CD4-positive, alpha-beta T cell treated with Interleukin-6 for 4 hours (primary cell): ENCODE data around the gene MARCKSL1.
"Not testable (repeated sequence)": the region's sequence is repeated elsewhere in the genome, so short reads cannot be mapped to it uniquely, and the experiment has no call there.

Experiments used
- DNase-seq: peaks from one replicate; pipeline ENCODE4 v3.0.0-alpha.2; 2020; ENCODE audit warnings: mixed read lengths

The MARCKSL1 gene

DNA sequence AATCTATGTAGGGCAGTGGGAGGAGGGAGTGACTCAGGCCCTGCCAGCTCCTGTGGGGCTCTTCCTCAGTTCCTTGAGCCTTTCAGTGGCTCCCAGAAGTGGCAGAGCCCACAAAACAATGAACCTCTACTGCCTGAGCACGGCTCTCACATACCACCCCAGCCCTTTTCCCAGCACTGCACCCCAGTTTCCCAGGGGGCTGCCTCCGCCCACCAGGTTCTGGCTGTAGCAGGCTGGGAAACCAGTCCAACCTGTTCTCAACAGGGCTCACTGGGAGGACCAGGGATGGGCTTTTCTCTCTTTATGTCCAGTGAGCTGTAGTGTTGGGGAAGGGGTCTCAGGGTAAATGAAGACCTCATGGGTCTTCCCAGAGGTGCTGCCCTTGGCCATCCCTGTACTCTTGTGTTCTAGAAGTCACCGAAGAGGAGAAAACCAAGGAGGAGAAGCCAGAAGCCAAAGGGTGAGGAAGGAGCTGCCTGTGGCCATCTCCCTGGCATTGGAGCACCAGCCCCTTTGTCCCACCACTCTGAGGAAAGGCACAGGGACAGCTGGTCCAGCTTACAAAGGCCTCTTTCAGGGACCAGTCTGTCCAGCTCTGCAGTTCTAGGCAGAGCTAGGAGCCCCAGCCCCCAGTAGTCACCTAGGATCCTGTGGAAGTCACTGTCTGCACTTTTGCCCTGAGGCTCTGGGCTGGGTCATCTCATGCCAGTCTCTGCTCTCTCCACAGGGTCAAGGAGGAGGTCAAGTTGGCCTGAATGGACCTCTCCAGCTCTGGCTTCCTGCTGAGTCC lies 3.5 kb downstream of the MARCKSL1 start:
- no peak for DNase-seq

DNA sequence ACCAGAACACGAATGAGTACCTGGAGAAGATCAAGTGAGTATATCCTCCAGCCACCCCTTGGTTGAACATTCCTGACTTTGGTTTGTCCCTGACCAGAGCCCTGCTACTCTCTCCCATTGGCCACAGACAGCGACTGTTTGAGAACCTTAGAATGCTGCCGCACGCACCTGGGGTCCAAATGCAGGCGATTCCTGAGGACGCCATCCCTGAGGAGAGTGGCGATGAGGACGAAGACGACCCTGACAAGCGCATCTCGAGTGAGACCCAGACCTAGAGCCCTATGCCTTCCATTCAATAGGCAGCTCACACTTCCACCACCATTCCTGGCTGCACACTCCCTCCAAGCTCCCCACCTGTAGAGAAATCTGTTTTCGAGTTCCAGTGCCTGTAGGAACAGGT lies 4.5 kb downstream of the MARCKSL1 start:
- DNase-seq: no peak

DNA sequence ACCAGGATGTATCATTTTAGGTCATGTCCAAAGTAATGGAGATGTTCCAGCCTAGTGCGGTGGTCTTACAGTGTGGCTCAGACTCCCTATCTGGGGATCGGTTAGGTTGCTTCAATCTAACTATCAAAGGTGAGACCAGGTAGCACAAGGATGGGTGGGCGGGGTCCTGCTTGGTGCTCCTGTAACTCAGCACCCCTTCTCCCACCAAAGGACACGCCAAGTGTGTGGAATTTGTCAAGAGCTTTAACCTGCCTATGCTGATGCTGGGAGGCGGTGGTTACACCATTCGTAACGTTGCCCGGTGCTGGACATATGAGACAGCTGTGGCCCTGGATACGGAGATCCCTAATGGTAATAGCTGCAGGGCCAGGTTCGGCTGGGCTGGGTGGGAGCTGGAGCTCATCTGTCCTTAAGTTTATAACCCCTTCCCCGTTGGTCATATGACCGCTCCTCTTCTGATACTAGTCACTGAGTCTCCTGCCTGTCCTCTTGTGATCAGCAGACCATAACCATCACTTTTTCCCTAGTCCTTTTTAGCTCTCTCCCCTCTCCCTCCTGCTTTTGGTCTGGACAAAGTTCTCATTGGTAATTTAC lies 5.4 kb downstream of the MARCKSL1 start:
- DNase-seq: no peak

DNA sequence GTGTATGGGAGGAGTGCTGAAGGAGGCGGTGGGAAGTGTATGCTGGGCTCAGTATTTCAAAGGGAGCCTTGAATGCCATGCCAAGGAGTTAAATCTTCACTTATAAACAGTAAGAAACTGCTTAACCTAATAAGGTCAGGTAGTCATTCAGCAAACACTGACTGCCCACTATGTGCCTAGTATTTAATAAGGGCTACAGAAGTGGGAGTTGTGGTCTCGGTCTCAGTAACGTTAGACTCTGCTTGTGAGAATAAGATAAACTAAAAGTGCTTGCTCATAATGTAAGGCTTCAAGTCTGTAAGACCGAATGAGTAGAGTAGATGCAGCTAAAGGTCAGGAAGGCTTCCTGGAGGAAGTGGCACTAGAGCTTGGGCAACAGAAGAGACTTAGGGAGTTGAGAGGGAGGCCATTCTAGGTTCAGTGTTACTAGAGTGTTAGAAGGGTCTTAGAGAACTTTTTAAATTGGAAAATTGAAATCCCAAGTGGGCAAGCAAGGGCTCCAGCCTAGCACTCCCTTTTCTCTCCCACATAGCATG lies 6.0 kb downstream of the MARCKSL1 start:
- DNase-seq: no peak

DNA sequence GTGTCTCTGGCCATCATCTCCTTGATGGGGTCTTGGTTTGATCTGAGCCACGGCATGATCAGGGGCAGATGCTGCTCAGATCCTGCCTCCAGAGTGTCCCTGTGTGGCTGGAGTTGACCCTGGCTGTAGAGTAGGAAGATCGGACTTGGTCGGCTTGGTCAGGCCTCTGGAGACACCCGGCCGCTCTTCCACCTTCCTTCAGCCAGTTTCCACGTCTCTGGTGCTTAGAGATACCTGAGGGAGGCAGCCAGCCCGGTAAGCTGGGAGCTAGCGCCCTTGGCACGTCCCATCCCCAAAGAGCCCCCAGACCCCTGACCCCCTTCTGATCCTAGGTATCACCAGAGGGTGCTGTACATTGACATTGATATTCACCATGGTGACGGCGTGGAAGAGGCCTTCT lies 8.8 kb downstream of the MARCKSL1 start:
- no peak for DNase-seq

DNA sequence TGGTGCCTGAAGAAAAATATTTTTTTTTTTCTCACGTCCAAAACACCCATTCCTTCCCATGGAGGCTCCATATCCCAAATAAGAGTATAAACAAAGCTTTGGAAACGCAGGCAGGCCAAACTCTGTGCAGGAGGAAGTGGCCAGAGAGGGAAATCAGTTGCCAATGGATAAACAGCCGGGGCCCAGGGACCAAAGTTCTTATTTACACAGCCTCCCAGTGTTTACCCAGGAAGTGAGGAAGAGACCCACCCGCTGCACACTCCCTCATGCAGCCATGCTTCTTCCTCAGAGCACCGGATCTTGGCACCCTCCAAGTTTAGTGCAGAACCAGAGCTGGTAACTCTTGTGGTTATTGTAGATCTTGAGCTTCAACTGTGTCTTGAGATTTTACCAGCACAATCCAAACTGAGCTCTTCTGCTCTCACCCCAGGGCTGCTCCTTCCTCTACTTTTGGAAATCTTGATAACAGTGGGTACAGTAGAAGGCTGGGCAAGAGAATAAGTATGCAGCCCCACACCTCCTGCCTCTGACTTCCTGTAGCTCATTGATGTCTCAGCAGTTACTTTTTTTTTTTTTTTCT lies 14.2 kb downstream of the MARCKSL1 start:
- DNase-seq: peak; percentile 59

DNA sequence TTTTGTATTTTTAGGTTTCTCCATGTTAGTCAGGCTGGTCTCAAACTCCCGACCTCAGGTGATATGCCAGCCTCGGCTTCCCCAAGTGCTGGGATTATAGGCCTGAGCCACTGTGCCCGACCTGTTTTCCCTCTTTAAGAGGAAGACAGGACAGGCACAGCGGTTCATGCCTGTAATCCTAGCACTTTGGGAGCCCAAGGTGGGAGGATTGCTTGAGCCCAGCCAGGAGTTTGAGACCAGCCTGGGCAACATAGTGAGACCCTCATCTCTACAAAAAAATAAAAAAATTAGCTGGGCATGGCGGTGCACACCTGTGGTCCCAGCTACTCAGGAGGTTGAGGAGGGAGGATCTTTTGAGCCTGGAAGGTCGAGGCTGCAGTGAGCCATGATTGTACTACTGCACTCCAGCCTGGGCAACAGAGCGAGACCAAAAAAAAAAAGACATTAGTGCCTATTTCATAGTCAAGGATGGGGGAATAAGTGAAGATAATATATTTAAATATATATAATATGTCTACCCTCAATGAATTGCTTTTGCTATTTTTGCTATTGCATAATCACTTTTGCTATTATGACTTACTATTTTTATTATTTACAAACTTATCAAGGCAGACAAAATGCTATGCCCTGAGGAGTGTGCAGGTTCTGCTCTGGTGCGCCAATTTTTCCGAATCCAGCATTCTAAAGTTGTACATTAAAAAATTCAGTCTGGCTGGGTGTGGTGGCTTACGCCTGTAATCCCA lies 17.7 kb downstream of the MARCKSL1 start:
- no peak for DNase-seq

DNA sequence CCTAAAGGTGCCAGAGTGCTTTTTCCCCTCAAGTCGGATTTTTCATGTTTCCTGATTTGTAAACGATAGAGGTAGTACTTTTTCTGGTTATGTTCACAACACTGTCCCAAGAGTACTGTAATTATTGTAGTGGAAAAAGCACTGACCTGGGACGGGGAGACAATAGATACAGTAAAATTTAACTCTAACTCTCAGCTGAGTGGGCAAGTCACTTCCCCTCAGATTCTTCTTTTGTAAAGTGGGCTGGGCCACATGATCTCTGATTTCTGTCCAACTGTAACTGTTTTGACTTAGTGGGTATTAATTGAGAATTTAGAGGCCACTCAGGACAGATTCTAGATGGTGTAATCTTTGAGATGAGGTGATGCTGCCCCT lies 19.1 kb downstream of the MARCKSL1 start:
- DNase-seq: no peak

DNA sequence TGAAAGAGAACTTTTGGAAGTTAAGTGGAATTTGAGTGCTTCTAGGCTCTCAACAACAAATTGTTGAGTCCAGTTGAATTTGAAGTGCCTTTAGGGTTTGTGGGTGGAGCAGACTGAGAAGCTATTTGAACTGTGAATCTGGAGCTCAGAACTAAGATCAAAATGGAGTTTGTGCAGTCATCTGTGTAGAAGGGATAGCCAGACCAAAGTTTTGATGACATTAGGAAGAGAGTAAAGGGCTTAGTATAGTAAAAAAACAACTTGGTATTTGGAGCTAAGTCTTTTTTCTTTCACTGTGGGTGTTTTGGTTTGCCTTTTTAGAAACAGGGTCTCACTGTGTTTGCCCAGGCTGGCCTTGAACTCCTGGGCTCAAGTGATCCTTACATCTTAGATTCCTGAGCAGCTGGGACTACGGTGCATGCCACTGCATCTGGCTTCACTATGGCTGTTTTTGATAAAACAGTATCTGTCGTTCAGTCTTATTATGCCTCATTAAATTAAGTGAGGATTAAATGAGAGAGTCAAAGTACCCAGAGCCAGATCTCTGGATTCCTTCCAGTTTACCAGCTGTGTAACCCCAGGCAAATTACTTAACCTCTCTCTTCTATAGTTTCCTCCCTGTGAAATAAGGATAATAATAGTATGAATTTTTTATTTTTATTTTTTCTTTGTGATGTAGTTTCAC lies 24.2 kb downstream of the MARCKSL1 start:
- no peak for DNase-seq

DNA sequence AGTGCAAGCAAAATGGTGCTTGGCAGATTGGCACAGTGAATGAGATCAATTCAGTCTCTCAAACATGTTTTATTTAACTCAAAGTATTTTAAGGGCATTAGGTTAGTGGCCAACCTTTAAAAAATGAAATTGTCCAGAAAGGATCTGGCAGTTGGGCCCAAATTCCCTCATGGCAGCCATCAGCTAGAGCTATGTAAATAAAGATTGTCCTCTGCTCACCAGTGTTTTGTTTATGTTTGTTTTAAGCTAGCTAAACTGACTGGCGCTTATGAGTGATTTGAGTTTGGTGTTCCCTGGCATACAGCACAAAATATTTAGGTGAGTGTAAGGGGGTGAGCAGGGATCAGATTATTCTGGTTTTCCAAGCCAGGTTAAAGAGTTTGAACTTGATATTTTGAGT lies 26.1 kb downstream of the MARCKSL1 start:
- DNase-seq: no peak

DNA sequence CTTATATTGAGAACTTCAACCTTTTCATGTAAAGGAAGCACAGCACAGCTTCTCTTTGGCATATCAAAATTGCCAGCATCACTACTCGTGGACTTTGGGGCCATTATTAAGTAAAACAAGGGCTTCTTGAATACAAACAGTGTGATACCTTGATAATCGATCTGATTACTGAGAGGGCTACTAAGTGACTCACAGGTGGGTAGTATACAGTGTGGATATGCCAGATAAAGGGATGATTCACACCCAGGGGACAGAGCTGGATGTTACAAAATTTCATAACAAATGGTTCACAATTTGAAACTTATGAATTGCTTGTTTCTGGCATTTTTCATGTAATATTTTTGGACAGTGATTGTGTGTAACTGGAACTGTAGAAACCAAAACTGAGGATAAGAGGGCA lies 28.7 kb downstream of the MARCKSL1 start:
- no peak for DNase-seq

DNA sequence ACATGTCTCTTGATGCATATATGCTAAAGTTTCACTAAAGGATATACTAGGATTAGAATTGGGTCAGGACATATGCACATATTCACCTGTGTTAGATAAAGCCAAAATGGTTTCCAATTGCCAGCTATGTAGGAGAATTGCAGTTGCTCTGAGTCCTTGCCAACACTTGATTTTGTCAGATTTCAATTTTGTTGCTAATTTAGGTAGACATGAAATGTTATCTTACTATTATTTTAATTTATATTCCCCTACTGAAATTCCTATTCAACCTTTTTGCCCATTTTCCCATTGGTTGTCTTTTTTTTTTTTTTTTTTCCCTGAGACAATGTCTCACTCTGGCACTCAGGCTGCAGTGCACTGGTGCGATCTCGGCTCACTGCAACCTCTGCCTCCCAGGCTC lies 30.7 kb downstream of the MARCKSL1 start:
- no peak for DNase-seq

DNA sequence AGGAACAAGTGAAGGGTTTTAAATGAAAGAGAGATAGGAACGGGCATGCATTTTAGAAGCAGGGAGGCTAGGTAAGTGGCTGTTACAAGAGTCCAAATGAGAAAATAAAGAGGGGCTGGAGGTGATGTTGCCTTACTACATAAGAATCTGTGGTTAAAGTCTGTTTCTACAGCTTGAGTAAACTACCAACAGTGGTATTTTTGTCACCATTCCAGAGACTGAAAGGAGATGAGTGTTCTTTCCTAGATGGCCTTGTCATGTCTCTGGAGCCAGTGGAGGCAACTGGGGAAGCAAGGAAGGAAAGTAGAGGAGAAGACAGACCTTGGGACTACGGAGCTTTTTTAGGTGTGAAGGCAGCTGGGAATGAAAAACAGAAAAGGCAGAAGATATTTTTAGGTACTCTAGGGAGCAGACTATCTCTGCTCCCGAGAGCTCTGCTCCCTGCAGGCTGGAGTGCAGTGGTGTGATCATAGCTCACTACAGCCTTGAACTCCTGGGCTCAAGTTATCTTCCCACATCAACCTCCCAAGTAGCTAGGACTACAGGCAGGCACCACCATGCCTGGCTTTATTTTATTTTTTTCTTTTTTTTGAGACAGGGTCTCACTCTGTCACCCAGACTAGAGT lies 31.9 kb downstream of the MARCKSL1 start:
- DNase-seq: no peak

DNA sequence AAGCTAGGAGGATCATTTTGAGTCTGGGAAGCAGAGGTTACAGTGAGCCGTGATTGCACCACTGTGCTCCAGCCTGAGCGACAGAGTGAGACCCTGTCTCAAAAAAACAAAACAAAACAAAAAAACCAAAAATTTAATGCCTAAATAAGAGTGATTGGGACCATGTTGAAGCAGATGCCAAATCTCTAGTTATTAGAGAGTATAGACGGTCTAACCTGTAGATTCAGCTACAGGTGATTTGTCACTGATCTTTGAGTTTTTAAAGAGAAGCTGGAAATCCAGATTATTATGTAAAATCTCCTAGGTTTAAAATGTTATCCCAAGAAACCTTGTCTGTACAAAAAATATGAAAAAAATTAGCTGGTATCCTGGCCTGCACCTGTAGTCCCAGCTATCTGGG lies 32.7 kb downstream of the MARCKSL1 start:
- no peak for DNase-seq

DNA sequence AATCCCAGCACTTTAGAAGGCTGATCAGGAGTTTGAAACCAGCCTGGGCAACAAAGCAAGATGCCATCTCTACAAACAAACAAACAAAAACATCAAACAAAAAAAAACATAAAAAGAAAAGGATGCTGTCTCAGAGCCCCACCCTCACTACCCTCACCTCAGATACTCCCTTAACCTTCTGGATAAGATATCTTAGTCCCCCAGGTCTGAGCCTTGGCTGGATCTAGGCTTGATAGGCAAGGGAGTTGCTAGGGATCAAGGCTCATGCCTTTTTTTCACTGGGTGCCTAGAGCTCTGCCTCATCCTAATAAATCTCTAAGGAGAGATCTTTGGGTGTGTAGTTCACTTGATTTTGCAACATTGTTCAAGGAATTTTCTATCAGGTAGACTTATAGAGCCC lies 36.7 kb downstream of the MARCKSL1 start:
- DNase-seq: no peak

DNA sequence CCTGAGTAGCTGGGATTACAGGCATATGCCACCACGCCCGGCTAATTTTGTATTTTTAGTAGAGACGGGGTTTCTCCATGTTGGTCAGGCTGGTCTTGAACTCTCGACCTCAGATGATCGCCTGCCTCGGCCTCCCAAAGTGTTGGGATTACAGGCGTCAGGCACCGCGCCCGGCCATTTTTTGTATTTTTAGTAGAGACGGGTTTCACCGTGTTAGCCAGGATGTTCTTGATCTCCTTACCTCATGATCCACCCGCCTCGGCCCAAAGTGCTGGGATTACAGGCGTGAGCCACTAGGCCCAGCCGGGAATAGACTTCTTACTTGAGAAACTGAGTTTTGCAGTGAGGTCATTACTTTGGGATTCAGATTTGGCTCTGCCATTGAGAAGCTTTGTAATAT lies 37.8 kb downstream of the MARCKSL1 start:
- DNase-seq: not testable (repeated sequence)

DNA sequence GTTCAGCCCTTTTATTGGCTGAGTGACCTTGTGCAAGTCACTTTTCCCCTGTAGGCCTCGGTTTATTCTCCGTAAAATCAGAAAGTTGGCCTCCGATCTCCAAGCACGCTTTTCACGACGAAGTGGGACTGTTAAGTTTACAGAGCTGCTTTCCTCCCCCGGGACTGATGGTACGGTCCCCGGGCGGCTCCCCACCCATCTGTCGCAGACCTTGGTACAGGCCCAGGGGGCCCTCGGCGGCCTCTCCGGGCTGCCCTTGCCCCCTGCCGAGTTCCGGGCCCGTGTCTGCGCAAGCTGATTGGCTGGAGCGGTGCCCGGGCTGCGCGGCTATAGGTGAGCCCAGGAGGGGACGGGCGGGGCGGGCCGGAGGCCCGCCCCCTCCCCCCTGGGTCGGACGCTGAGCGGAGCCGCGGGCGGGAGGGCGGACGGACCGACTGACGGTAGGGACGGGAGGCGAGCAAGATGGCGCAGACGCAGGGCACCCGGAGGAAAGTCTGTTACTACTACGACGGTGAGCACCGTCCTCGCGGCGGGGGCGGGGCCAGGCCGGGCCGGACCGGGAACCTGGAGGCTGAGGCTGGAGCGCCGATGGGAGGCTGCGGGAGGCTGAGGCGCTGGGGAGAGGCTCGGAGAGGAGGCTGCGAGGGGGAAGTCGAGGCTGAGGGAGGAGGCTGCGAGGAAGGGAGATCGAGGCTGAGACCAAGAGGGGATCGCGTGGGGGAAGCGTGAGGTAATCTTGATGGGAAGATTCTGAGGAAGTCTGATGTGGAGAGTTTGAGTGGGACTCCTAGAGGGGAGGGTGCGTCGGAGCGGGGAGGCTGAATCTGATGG lies 44.1 kb downstream of the MARCKSL1 start, which contains the start of gene HDAC1:
TSS of gene HDAC1 (plus strand) at position 376 of the 831 bp plus-strand sequence. CDS start at position 463, 87 bp downstream.
- peak; percentile 97 for DNase-seq

DNA sequence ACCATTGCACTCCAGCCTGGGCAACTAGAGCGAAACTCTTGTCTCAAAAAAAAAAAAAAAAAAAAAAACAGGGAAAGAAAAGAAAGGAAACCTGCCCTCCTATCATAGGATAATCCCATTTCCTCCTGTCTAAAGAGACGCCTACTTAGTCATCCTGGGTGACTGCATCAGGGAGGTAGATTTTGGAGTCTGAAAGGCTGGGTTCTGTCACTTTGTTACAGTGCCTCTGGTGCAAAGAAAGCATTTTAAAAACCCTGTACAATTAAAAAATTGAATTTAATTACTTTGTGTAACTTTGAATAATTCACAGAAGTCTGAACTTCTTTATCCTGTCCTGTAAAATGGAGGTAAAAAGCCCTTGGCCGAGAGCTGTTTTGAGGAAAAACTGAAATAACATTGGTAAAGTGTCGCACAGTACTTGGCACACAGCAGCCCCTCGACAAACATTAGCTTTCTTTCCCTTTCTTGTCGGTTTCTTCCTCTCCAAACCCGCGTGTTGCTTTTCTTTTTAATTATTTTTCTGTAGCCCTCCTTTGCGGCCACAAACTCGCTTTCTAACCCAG lies 44.8 kb downstream of the MARCKSL1 start:
- no peak for DNase-seq

DNA sequence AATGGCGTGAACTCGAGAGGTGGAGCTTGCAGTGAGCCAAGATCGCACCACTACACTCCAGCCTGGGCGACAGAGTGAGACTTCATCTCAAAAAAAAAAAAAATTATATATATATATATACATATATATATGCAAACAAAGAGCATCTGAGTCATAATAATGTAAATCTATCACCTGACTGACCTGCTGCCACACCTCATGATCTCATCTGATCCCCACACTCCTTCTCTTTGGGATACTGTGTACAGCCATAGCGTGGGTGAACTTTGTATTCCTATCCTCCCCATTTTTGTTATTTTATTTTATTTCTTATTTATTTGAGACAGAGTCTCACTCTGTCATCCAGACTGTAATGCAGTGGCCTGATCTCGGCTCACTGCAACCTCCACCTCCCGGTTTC lies 46.8 kb downstream of the MARCKSL1 start:
- DNase-seq: no peak

DNA sequence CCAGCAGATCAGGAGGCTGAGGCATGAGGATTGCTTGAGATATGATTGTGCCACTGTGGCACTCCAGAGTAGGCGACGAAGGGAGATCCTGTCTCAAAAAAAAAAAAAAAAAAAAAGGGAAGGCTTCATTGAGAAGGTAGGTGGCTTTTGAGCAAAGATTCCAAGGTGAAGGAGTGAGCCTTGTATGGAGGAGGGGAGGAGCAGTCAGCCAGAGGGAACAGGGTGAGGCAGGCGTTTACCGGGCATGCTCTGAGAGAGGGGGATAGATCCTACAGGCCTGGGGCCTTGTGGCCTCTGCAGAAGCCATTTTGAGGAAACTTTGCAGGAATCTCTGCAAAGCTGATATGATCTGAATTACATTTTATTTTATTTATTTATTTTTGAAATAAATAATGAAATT lies 49.3 kb downstream of the MARCKSL1 start:
- DNase-seq: no peak

DNA sequence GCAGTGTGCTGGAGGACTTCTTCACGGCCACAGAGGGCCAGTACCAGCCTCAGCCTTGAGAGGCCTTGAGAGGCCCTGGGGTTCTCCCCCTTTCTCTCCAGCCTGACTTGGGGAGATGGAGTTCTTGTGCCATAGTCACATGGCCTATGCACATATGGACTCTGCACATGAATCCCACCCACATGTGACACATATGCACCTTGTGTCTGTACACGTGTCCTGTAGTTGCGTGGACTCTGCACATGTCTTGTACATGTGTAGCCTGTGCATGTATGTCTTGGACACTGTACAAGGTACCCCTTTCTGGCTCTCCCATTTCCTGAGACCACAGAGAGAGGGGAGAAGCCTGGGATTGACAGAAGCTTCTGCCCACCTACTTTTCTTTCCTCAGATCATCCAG lies 50.4 kb downstream of the MARCKSL1 start:
- DNase-seq: no peak
